Mesothelial cell of epicardium (in vitro differentiated cells): ENCODE results near the gene TSPEAR. TPM values are rescaled to one million over a fixed set of nuclear protein-coding genes. Genes with fewer than 3 reads are reported as not detected.
"Not testable (repeated sequence)": the region's sequence is repeated elsewhere in the genome, so short reads cannot be mapped to it uniquely, and the experiment has no call there.

Source experiments
- DNase-seq, 2 experiments: peaks; one replicate each; pipeline ENCODE4 v3.0.0; 2021; ENCODE audit warnings: low spot score in 2 of 2; ENCODE audit not compliant: unreplicated experiment in 2 of 2
- H3K27ac Mint-ChIP-seq: 2 replicates; pipeline ENCODE4 v1.8.0; 2021; ENCODE audit warnings: mixed read lengths
- H3K27me3 Mint-ChIP-seq: 2 replicates; pipeline ENCODE4 v1.8.0; 2021; ENCODE audit warnings: low read depth, mixed read lengths
- H3K36me3 Mint-ChIP-seq: 2 replicates; pipeline ENCODE4 v1.8.0; 2021; ENCODE audit warnings: mixed read lengths
- H3K4me1 Mint-ChIP-seq: 2 replicates; pipeline ENCODE4 v1.8.0; 2021; ENCODE audit warnings: mixed read lengths
- H3K4me3 Mint-ChIP-seq: 2 replicates; pipeline ENCODE4 v1.8.0; 2021; ENCODE audit warnings: mild to moderate bottlenecking, moderate library complexity, mixed read lengths
- H3K9me3 Mint-ChIP-seq: 2 replicates; pipeline ENCODE4 v1.8.0; 2021; ENCODE audit warnings: mixed read lengths
- total RNA-seq: library from RNA; stranded (reverse); gene quantifications from 3 replicates; pipeline ENCODE4 v1.2.1, GENCODE V29; 2021
- TF ChIP-seq, protein P1 (sequence below): fragments of 200-600 bp; sonication (generic); IDR thresholded peaks from one replicate; pipeline ENCODE4 v1.5.0; 2021; ENCODE audit warnings: antibody characterized with exemption; ENCODE audit not compliant: unreplicated experiment

TSPEAR gene
- total RNA-seq, 1 donor from 2014 or later: 0.11 TPM

DNA sequence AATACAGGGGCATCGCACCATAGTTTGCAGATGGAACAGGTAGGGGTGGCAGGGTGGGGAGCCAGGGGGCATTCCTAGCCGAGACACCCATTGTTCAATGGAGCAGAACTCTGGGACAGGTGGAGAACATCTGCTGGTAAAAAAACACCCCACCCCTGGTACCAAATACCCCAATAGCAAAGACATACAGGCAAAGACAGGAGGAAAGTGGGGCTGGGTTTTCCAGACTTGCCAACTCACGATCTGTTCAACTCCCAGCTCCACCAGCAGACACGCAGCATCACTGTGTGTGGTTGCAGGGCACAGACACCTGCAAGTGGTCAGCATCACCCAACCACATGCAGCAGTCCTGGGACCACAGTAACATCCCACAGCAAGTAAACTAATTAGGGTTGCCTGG, 99.8 kb downstream of the TSPEAR start:
- TF ChIP-seq, protein P1, sequence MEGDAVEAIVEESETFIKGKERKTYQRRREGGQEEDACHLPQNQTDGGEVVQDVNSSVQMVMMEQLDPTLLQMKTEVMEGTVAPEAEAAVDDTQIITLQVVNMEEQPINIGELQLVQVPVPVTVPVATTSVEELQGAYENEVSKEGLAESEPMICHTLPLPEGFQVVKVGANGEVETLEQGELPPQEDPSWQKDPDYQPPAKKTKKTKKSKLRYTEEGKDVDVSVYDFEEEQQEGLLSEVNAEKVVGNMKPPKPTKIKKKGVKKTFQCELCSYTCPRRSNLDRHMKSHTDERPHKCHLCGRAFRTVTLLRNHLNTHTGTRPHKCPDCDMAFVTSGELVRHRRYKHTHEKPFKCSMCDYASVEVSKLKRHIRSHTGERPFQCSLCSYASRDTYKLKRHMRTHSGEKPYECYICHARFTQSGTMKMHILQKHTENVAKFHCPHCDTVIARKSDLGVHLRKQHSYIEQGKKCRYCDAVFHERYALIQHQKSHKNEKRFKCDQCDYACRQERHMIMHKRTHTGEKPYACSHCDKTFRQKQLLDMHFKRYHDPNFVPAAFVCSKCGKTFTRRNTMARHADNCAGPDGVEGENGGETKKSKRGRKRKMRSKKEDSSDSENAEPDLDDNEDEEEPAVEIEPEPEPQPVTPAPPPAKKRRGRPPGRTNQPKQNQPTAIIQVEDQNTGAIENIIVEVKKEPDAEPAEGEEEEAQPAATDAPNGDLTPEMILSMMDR: no peak
- Mint-ChIP-seq H3K4me3 (no peak overlapping the region), H3K36me3 (no peaks in the 10 kb centered on the region), H3K9me3 (peaks cover 23% of the 10 kb centered on the region), H3K27ac (no peak overlapping the region), H3K27me3 (peaks cover 2% of the 10 kb centered on the region), H3K4me1 (no peaks in the 10 kb centered on the region)
- DNase-seq: no peak

DNA sequence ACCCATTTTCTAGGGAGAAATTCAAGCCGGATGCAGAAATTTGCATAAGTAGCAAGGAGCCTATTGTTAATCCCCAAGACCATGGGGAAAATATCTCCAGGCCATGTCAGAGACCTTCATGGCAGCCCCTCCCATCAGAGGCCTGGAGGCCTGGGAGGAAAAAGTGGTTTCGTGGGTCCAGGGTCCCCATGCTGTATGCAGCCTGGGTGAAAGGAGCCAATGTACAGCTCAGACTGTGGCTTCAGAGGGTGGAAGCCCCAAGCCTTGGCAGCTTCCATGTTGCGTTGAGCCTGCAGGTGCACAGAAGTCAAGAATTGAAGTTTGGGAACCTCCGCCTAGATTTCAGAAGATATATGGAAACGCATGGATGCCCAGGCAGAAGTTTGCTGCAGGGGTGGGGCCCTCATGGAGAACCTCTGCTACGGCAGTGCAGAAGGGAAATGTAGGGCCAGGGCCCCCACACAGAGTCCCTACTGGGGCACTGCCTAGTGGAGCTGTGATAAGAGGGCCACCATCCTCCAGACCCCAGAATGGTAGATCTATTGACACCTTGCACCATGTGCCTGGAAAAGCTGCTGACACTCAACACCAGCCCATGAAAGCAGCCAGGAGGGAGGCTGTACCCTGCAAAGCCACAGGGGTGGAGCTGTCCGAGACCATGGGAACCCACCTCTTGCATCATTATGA, 101.1 kb downstream of the TSPEAR start:
- H3K36me3 Mint-ChIP-seq, DNase-seq, H3K4me3 Mint-ChIP-seq, H3K27ac Mint-ChIP-seq, H3K4me1 Mint-ChIP-seq, H3K27me3 Mint-ChIP-seq: not testable (repeated sequence)
- H3K9me3 Mint-ChIP-seq: peaks cover 31% of the 10 kb centered on the region

DNA sequence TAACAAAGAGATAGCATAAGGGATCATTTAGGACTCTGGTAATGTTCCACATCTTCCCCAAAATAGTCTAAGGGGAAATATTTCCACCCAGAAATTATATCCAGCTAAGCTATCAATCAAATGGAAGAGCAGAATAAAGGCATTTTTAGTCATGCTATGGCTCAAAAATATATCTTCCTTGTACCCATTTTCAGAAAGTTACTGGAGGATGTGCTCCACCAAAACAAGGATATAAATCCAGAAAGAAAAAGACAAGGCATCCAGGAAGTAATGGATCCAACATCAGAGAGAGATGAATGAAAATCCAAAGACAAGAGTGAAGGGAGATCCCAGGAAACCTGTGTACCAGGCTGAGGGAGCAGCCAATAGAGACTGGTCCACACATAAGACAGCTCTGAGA, 102.2 kb downstream of the TSPEAR start:
- H3K4me1 Mint-ChIP-seq: no peaks in the 10 kb centered on the region
- peaks cover 13% of the 10 kb centered on the region for H3K27me3 Mint-ChIP-seq
- DNase-seq: no peak
- no peak overlapping the region for H3K4me3 Mint-ChIP-seq
- TF ChIP-seq, protein P1: no peak
- H3K9me3 Mint-ChIP-seq: peaks cover 40% of the 10 kb centered on the region
- no peaks in the 10 kb centered on the region for H3K36me3 Mint-ChIP-seq
- no peak overlapping the region for H3K27ac Mint-ChIP-seq

DNA sequence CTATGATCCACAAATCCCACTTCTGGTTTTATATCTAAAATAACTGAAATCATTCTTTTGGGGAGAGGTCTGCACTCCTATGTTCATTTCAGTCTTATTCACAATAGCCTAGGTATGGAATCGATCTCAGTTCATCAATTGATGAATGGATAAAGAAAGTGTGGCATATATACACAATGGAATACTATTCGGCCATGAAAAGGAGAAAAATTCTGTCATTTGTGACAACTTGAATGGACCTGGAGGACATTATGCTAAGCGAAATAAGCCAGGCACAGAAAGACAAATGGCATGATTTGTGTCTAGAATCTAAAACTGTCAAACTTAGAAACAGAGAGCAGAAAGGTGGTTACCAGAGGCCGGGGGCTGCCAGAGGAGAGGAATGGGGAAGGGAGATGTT, 104.9 kb downstream of the TSPEAR start:
- Mint-ChIP-seq H3K27me3 (peaks cover 20% of the 10 kb centered on the region), H3K36me3 (no peaks in the 10 kb centered on the region), H3K9me3 (peaks cover 39% of the 10 kb centered on the region), H3K27ac (no peak overlapping the region), H3K4me3 (no peak overlapping the region), H3K4me1 (no peaks in the 10 kb centered on the region)
- TF ChIP-seq, protein P1: no peak
- DNase-seq: no peak

DNA sequence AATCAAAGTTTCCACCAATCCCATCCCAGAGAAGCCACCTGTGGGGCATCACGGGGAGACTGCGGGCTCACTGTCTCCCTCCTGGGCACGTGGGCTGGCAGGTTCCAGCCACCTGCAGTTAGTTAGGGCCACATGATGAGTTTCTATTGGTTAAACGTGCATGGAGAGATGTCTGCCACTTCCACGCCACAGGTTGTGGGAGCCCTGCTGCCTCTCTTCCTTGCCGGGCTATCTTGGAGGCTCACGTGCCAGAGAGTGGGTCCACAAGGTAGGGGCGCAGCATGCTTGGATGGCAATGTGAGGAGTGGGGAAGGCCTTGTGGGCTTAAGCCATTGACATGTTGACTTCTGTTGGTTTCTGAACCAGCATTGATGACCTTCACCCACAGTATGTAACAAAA, 107.5 kb downstream of the TSPEAR start:
- no peak overlapping the region for H3K27ac Mint-ChIP-seq
- no peaks in the 10 kb centered on the region for H3K36me3 Mint-ChIP-seq
- H3K4me1 Mint-ChIP-seq: no peaks in the 10 kb centered on the region
- peaks cover 20% of the 10 kb centered on the region for H3K9me3 Mint-ChIP-seq
- DNase-seq: peak in 1 of 2 experiments; percentile 31
- TF ChIP-seq, protein P1: no peak
- peaks cover 20% of the 10 kb centered on the region for H3K27me3 Mint-ChIP-seq
- no peak overlapping the region for H3K4me3 Mint-ChIP-seq

DNA sequence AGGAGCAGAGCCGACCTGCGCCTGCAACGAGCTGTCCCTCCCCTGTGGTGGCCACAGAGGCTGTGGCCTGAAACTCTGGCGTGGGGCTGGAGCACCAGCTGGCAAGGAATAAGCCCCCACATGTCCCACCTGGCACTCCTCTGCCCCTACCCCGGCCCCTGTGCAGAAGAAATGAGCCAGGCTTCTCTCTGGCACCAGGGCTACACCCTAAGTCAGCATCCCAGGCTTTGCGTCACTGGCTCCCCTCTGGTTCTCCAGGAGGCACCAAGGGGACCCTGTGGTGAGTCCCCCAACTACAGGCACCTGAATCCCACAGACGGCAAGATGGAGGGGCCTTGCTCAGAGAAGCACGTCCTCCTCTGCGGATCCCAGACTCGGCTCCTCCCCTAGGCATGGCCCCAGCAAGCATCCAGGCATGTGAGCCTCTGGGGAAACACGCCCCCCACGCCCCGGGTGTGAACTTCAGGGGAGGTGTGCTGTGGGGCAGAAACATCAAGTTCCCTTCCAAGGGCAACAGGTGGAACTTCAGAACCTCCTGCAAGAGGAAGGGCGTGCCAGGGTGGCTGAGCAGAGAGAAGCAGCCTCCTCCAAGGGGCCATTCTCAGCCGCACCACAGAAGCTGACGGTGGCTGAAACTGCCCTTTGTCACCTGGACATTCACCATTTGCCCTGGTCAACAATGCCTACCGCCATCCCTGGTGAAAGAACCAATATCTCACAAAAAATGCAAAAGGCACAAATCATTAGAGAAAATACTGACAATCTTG, 108.1 kb downstream of the TSPEAR start:
- Mint-ChIP-seq H3K4me3 (no peak overlapping the region), H3K36me3 (peaks cover 3% of the 10 kb centered on the region), H3K27ac (no peak overlapping the region), H3K4me1 (no peaks in the 10 kb centered on the region), H3K9me3 (peaks cover 24% of the 10 kb centered on the region), H3K27me3 (peaks cover 20% of the 10 kb centered on the region)
- peak in 1 of 2 experiments; percentile 25 for DNase-seq
- TF ChIP-seq, protein P1: no peak
